GM21576 (cell line): Measurements from ENCODE around the gene DMPK.

Experiments
- ATAC-seq: cut with Tn5 transposase; IDR thresholded peaks from one replicate; pipeline ENCODE4 v1.9.1; 2021; ENCODE audit warnings: mild to moderate bottlenecking, moderate library complexity; ENCODE audit not compliant: unreplicated experiment

Gene DMPK, protein sequence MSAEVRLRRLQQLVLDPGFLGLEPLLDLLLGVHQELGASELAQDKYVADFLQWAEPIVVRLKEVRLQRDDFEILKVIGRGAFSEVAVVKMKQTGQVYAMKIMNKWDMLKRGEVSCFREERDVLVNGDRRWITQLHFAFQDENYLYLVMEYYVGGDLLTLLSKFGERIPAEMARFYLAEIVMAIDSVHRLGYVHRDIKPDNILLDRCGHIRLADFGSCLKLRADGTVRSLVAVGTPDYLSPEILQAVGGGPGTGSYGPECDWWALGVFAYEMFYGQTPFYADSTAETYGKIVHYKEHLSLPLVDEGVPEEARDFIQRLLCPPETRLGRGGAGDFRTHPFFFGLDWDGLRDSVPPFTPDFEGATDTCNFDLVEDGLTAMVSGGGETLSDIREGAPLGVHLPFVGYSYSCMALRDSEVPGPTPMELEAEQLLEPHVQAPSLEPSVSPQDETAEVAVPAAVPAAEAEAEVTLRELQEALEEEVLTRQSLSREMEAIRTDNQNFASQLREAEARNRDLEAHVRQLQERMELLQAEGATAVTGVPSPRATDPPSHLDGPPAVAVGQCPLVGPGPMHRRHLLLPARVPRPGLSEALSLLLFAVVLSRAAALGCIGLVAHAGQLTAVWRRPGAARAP

DNA sequence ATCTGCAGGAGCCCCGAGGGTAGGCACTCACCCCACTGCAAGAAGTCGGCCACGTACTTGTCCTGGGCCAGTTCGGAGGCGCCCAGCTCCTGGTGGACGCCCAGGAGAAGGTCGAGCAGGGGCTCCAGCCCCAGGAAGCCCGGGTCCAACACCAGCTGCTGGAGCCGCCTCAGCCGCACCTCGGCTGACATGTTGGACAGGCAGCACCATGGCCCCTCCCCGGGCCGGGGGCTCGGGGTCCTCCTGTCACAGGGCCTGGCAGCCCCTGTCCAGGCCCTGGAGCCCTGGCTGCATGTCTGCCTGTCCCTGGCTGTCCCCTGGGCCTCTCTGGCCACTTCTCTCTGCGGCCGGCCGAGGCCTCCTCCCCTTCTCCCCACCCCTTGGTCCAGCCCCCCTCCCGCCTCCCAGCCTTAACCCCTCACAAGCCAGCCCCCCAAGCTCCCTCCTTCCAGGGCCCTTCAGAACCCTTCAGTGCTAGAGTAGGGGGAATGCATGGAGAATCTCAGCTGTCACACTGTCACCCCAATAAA, at the start of gene DMPK:
DMPK (minus strand) TSS at position 329 of the 530 bp plus-strand sequence; CDS start at position 191, 138 bp downstream.
- no peak for ATAC-seq

DNA sequence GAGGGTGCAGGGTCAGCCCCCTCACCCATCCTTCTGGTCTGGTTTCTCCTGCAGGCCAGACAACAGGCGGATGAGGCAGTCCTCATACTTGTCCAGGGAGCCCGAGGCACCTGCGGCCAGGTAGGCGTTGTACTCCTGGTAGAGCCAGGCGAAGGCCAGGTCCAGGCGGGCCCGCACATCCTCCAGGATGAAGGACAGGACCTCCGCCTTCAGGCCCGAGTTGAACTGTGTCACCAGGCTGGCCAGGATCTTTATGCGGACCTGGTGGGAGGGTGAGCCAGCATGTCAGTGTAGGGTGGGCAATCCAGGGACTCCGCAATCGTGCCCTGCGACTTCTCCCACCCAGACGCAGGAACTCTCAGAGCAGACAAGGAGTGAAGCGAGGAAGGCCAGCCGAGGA, 46.7 kb upstream of the DMPK start:
- ATAC-seq: no peak

DNA sequence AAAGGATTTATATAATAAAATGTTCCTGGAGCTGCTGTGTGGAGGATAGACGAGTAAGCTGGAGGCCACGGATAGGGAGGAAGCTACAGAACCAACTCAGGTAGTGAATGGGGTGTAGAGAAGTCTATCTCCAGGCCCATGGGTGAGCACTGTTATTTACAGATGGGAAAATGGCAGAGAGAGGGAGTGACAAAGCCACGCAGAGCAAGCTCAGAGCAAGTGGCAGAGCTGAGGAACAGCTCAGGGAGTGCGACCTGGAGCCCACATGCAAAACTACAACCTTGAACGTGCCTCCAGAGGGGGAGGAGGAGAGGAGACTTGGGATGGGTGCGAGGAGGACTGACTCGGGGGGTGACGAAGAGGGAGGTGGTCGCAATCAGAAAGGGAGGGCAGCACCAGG, 46.2 kb upstream of the DMPK start:
- no peak for ATAC-seq

DNA sequence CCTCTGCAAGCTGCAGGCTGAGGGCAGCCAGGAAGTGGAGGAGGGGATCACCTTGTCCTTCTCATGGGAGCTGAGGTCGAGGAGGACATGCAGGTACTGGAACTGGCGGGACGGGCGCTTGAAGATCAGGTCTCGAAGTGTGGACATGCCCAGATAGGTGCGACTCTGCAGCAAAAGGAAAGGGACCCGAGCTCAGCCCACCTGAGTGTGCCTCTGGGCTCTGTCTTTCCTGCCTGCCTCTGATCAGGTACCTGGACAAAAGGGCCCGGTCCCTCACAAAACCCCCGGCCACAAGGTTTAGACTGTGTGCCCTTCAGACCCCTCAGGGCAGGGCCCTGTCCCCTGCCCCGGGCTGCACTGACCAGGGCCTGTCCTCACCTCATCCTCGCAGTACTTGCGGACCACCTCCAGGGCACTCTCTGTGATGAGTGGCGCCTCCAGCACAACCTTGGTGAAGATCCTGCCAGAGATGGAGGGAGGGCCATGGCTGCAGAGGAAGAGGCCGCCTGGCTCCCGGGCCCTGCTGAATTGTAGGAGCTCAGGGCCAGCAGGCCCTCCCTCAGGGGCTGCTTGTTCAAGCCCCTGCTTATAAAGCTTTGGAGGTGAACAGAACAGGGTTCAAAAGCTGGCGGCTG, 45.3 kb upstream of the DMPK start:
- ATAC-seq: no peak

DNA sequence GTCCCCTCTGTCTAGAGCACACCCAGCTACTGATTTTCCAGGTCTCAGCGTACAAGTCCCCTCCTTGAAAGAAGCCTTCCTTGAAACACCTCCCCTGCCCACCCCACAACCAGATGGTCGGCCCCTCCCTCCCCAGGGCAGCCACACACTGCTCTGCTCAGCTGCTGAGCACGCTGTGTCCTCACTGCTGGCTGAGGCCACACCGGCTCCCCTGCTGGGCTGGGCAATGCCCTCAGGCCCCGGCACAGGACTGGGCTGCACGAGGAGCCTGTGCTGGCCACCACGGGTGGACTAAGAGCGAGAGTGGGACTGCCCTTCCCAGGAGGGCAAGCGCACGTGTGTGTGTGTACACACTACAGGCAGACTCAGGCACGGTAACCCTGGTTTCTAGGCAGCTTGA, 44.6 kb upstream of the DMPK start:
- ATAC-seq: no peak

DNA sequence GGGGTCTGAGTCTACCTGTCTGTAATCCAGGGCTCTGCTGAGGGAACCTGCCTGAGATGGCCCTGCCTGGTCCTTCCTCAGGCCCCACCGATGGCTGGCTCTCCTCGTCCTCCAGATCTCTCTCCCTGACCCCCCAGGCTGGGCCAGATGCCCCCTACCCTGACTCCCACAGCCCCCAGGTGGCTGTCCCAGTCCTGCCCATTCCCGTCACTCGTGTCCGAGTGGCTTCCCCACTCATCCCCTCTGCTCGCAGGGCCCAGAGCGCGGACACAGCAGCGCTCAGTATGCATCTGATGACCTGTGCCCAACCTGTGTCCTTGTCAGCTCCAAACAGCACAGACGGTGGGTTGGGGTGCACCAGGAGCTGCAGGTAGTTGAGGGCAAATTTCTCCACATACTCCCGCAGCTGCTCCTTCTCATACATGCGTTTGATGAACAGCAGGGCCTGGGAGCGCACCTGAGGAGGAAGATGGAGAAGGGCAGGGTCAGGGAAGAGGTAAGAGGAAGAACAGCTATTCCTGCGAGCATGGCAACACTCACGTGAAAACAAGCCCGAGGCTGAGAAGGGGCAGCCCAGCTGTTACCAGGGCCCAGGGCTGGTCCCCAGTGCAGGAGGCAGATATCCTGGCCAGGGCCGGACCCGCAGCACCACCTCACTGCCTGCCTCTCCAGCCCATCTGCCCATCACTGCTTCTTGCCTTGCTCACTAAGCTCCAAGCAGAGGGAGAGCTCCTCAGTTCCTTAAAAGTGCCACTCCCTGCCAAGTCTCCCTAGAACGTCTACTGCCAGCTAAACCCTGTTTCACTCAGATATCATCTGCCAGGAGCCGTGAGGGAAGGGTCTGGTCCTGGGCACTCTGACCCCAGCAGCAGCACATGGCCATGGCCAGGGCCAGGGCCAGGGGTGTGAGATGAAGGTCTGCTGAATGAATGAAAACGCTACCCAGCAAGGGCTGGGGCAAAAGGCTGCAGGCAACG, 43.9 kb upstream of the DMPK start:
- no peak for ATAC-seq

DNA sequence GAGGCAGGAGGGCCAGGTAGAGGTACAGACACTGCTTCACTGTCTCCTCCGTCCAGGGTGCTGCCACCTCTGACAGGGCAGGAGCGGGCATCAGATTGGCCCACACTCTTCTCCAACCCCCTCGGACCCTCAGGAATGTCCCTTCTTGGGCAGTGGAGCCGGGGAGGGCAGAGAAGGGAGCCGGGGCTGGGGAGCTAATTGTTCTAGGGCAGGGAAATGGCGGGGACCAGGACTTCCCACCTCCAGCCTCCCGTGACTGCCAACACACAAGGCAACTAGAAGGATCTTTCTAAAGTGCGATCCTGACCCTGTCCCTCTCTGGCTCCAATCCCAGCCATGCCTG, 42.9 kb upstream of the DMPK start:
- ATAC-seq: no peak

DNA sequence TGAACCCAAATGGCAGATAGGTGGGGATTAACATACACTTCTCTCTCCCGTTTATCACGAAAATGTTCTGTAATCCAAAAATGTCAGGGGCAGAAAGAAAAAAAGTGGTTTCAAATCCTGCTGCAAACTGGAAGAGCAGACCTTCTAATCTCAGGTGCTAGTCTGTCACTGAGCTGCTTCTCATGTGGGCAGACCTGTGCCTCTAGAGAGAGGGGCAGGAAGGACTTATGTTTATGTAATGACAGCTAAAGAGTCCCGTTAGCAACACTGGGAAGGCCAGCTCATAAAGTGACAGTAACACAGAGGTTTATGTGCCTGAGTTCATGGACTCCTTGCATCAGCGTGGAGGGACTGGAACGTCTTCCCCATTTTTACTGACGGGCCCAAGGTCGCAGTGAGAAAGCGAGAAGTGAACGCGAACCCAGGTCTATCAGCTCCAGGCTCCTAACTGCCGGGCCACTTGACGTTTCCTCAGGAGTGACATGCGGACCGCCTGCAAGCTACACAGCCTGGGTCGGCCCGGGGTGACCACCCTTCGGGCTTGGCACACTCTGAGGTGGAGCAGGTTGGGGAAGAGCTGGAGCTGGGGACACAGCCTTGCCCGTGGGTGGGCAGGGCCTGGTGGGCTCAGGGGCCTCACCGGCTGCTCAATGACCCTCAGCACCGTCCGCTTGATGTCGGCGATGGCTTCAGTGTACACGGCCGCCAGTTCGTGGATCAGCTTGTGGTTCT, 42.4 kb upstream of the DMPK start:
- ATAC-seq: no peak

DNA sequence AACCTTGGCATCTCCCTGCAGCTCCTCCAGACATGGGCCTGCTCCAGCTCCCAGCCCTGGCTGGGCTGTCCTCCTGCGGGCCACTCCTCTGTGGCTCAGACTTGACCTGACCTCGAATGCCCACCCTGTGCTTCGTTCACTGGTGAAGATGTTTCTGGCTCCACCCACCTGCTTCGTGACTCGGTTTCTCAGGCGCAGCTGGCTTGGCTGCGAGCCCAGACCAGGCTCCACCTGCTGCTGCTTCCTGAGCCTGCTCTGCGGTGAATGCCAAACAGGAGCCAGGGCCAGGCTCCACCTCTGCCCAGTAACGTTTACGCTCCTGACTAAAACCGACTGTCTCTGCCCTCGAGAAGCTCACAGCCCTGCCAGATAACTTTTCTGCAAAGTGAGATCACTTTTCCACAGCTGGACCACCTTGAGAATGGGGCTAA, 41.8 kb upstream of the DMPK start:
- no peak for ATAC-seq

DNA sequence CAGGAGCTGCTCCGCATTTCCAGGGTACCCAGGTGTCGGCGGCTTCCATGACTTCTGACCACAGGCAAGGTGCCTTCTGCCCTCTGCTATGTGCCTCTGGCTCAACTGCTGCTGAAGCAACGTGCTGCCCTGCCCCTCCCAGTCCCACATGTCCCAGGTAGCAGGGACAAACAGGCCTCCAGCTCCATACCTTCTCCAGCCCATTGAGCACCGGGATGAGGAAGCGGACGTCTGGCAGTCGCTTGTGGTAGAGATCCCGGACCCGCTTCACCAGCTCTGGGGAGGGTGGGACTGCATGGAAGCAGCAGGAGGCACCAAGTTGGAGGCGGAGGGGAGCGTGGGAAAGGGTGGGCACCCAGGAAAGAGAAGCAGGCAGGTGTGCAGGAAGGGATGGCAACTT, 40.9 kb upstream of the DMPK start:
- no peak for ATAC-seq

DNA sequence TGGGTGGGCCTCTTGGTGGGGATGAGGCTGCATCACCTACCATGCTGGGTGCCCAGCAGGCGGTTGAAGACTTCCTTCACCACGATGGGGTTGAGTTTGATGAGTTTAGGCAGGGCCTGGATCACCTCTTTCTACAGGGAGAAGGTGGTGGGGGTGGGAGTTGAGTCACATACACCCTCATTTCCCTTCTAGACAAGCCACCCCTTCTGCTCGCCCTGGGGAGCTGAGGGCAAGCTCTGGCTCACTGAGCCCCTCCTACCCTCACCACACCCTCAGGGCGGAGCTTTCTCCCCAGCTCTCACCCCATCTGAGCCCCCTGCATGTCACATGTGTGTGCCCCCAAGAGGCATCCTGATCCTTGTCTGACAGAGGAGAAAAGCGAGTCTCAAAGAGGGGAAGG, 40.4 kb upstream of the DMPK start:
- ATAC-seq: no peak

DNA sequence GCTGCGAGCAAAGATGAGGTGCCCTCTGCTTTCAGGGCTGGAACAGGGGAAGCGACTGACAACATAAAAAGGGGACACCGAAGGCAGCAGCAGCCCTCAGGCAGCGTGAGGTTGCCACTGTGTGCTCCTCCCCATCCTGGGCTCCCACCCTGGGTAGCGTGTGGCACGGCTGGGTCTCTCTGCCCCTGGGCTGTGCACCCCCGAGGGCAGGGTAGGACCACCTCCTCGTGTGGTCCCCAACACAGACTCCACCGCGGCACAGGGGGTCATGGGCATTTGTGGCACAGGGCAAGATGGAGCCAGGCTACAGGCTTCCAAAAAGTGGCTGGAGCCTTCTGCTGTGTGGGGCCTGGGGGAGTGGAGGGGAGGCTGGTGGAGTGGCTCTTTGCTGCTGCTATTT, 39.3 kb upstream of the DMPK start:
- no peak for ATAC-seq

DNA sequence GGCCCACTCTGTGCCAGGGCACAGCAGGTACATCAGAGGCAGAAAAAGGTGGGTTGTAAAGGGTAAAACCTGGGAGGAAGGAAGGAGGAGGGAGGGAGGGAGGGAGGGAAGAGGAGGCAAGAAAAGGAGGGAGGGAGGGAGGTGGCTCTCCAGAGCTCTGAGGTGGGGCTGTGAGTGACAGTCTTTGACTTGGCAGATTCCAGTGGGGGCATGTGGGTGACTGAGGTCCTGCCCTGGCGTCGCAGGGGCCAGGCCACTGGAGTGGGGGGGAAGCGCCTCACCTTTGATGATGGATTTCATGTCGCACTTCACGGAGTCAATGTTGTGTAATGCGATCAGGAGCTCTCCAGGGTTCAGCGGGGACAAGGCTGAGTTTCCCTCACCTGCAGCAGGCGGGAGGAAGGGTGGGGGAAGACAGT, 38.8 kb upstream of the DMPK start:
- ATAC-seq: no peak

DNA sequence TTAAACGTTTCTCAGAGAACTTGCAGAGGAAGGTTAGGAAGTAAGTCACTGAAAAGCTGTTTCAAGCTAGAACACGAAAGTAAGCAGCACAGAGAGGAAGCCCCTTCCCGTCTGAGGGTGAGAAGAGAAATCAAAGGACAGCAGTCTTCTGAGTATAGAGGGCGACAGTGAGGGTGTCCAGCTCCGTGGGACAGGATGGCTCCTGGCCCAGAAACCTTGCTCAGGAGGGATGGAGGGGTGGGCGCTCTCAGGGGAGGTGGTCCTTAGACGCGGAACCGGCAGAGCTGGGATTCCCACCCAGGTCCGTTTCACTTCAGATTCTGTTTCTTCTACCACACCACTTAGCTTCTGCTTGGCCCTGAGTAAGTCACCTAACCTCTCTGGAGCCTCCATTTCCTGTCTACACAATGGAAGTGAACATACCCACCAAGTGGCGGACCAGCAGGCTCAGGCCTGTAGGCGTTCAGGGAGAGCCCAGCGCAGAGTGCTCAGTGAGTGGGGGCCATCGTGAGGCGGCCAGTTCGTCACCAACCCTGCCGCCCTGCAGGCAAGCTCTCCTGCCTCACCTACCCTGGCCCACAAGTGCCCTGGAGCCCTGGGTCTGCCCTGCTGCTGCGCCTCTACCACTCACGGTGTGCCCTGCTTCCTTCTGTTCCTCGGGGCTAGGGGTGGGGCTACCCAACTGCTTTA, 38.3 kb upstream of the DMPK start:
- no peak for ATAC-seq

DNA sequence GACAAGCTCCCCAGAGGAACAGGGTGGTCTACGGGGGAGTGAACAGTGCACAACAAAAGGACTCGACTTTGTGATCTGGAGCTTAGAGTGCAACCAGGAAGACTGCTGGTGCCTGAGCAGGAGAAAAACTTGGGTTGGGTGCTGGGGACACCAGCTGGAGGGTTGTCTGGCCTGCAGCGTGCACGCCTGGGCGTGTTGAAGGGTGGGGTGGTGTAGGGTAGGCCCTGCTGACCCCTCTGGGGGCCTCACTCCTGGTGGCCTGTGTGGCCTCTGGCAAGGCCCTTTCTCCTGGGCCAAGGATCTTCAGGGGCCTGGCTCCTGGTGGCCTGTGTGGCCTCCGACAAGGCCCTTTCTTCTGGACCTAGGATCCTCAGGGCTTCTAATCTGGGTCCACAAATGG, 37.5 kb upstream of the DMPK start:
- no peak for ATAC-seq

DNA sequence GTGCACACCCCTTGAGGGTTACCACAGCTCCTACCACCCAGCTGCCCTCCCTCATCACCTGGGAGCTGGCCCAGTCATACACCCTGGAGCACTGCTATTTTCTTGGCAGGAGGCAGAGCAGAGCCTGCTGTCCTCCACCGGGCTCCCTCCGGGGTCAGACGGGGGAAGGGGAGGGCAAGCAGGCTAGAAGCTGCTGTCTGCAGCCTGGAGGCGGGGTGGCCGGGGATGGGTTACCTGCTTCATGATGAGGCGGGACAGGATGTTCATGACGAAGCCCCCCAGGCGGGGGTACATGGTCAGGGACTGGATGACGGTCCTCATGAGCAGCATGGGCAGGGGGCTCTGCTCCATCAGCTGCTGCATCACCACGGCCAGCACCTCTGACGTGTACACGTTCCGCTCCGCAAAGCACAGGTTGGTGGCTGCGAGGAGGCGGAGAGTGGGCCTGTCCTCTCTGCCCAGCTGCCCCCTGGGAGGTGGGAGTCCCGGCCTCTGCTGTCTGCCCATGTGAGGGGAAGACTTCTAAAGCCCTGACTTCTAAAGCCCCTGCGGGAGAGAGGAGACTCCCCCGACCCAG, 35.5 kb upstream of the DMPK start:
- no peak for ATAC-seq

DNA sequence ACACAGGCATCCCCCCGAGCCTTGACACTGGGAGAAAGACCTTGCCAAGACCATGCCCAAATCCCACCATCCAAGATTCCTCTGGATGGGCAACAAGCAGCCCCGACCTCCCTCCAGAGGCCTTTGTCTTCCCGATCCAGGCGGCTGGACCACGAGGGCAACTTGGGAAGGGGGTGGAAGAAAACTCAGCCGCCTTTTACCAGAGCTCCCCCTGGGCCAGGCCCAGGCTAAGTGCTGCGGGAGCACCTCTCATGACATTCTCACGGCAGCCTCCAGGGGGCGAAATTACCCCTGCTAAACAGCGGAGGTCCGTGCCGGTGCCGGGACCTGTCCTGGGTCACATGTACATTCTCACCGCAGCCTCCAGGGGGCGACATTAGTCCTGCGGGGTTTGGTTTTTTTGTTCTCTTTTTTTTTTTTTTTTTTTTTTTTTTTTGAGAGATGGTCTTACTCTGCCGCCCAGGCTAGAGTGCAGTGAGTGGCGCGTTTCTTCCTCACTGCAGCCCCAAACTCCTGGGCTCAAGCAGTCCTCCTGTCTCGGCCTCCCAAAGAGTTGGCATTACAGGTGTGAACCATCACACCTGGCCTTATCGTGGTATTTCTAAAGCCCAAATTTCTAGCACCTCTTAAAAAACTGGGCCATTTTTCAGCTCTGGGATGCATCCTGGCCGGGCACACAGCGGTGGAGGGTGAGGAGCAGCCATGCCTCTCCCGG, 34.9 kb upstream of the DMPK start:
- ATAC-seq: peak; percentile 77

DNA sequence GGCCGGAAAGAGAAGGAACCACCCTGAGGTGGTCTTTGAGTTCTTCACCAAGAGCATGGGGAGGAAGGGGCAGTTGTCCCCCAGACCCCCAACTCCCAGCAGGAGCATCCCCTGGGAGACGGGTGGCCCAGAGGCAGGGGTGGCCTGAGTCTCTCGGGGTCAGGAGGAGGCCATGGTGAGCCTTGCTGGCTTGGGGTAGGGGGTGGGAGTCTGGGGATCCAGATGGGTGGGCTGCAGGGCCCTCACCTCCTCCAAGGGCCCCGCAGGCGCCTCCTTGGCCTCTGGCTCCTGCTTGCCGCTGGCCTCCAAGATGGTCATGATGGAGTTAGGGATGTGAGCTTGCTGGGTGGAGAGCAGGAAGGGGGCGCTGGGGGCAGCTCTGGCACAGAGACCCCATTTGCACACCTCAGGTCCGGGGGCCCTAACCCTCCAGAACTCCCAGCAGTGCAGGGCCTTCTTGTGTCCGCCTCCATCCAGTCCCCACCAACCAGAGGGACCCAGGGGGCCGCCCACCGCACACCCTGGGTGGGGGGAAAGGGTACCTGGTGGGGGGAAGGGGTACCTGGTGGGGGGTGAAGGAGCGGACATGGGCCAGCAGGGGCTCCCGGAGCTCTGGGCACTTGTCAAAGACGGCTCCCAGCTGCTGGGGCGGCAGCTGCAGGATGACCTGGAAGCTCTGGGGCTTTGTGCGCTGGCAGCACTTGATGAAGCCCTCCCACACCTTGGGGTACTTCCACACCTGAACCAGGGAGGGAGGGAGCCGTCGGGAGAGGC, 34.1 kb upstream of the DMPK start:
- no peak for ATAC-seq
